HepG2 (cell line): ENCODE results near the gene TNFSF9. TPM values are rescaled to one million over a fixed set of nuclear protein-coding genes. Genes with fewer than 3 reads are reported as not detected.

ENCODE experiments used
- DNMT1 ChIP-seq: sonication (generic); formaldehyde crosslinking; IDR thresholded peaks from 2 replicates; pipeline ENCODE4 v1.5.1; 2020; ENCODE audit warnings: mild to moderate bottlenecking, missing genetic modification reagents
- EP300 ChIP-seq, 3 experiments: sonication (generic) in 1 of 3; formaldehyde crosslinking in 1 of 3; IDR thresholded peaks; 2 replicates each; pipeline versions ENCODE4 v1.5.1 to v1.6.1; 2011 to 2020; ENCODE audit warnings: low read depth in 2 of 3, low read length in 2 of 3, borderline replicate concordance in 1 of 3, improper control_type of control experiment in 1 of 3, mild to moderate bottlenecking in 1 of 3, missing genetic modification reagents in 1 of 3, moderate library complexity in 1 of 3
- ERF ChIP-seq: IDR thresholded peaks from 2 replicates; pipeline ENCODE4 v1.6.1; 2018; ENCODE audit warnings: missing biosample characterization, missing genetic modification reagents
- FOXA1 ChIP-seq, 2 experiments: fragments of 450-650 bp in 1 of 2; sonication (generic) in 1 of 2; formaldehyde crosslinking in 1 of 2; IDR thresholded peaks; 2 replicates each; pipeline versions ENCODE4 v1.4.0 to v1.6.1; 2016 to 2020; ENCODE audit warnings: missing genetic modification reagents in 1 of 2
- FOXP1 ChIP-seq, 2 experiments: fragments of 450-650 bp in 1 of 2; IDR thresholded peaks; 2 replicates each; pipeline ENCODE4 v1.6.1; 2017 to 2018; ENCODE audit warnings: antibody characterized with exemption in 1 of 2
- KLF15 ChIP-seq: sonication (generic); formaldehyde crosslinking; IDR thresholded peaks from 2 replicates; pipeline ENCODE4 v1.8.1; 2023; ENCODE audit warnings: borderline replicate concordance, mild to moderate bottlenecking, inconsistent platforms, missing genetic modification reagents, mixed read lengths
- MEIS2 ChIP-seq: sonication (generic); formaldehyde crosslinking; IDR thresholded peaks from 2 replicates; pipeline ENCODE4 v1.9.0; 2021; ENCODE audit warnings: mild to moderate bottlenecking, missing genetic modification reagents
- NR3C1 ChIP-seq: sonication (generic); formaldehyde crosslinking; IDR thresholded peaks from 2 replicates; pipeline ENCODE4 v1.4.0; 2020; ENCODE audit warnings: missing genetic modification reagents
- ONECUT2 ChIP-seq: sonication (generic); formaldehyde crosslinking; IDR thresholded peaks from 2 replicates; pipeline ENCODE4 v1.4.0; 2020; ENCODE audit warnings: missing genetic modification reagents
- PHB2 ChIP-seq: fragments of 450-650 bp; IDR thresholded peaks from 2 replicates; pipeline ENCODE4 v1.6.1; 2018; ENCODE audit not compliant: partially characterized antibody
- RXRB ChIP-seq: IDR thresholded peaks from 2 replicates; pipeline ENCODE4 v1.6.1; 2016; ENCODE audit warnings: borderline replicate concordance, missing genetic modification reagents, missing compliant biosample characterization
- SNAI1 ChIP-seq: sonication (generic); formaldehyde crosslinking; IDR thresholded peaks from 2 replicates; pipeline ENCODE4 v1.5.0; 2020; ENCODE audit warnings: mild to moderate bottlenecking, missing genetic modification reagents, borderline replicate concordance
- TBX3 ChIP-seq: fragments of 450-650 bp; IDR thresholded peaks from 2 replicates; pipeline ENCODE4 v1.6.1; 2017; ENCODE audit warnings: antibody characterized with exemption, mild to moderate bottlenecking, inconsistent platforms, borderline replicate concordance
- TCF12 ChIP-seq, 2 experiments: fragments of 450-650 bp in 1 of 2; sonication (generic) in 1 of 2; formaldehyde crosslinking in 1 of 2; IDR thresholded peaks; 2 replicates each; pipeline versions ENCODE4 v1.6.1 to v1.8.0; 2017 to 2022; ENCODE audit warnings: antibody characterized with exemption in 1 of 2, mild to moderate bottlenecking in 1 of 2, missing genetic modification reagents in 1 of 2, moderate library complexity in 1 of 2
- ZNF12 ChIP-seq: sonication (generic); formaldehyde crosslinking; IDR thresholded peaks from 2 replicates; pipeline ENCODE4 v1.5.0; 2020; ENCODE audit warnings: missing genetic modification reagents
- ZNF136 ChIP-seq: sonication (generic); formaldehyde crosslinking; IDR thresholded peaks from 2 replicates; pipeline ENCODE4 v1.8.1; 2022; ENCODE audit warnings: low read depth, mild to moderate bottlenecking, moderate library complexity, missing genetic modification reagents
- ZNF569 ChIP-seq: sonication (generic); formaldehyde crosslinking; IDR thresholded peaks from 2 replicates; pipeline ENCODE4 v1.5.0; 2020; ENCODE audit warnings: mild to moderate bottlenecking, missing genetic modification reagents, moderate library complexity, borderline replicate concordance
- ZNF598 ChIP-seq: sonication (generic); formaldehyde crosslinking; IDR thresholded peaks from 2 replicates; pipeline ENCODE4 v1.5.1; 2020; ENCODE audit warnings: mild to moderate bottlenecking, missing genetic modification reagents, borderline replicate concordance
- ZNF674 ChIP-seq: sonication (generic); formaldehyde crosslinking; IDR thresholded peaks from 2 replicates; pipeline ENCODE4 v1.5.0; 2020; ENCODE audit warnings: low read depth, mild to moderate bottlenecking, missing genetic modification reagents
- ZNF891 ChIP-seq: sonication (generic); formaldehyde crosslinking; IDR thresholded peaks from 2 replicates; pipeline ENCODE4 v1.5.0; 2020; ENCODE audit warnings: mild to moderate bottlenecking, missing genetic modification reagents
- polyA plus RNA-seq, 8 experiments: library from polyadenylated mRNA; depleted of rRNA in 3 of 8; stranded (reverse) in 7 of 8; unstranded in 1 of 8; fragments of >200 nt; fragmentation: Illumina TruSeq in 4 of 8; extraction: Trizol in 4 of 8; gene quantifications; 2 replicates each; pipeline versions ENCODE4 v1.2.1 to v1.2.3, GENCODE V29; 2011 to 2016; ENCODE audit warnings: low read depth in 4 of 8, missing spikeins in 1 of 8, mixed read lengths in 1 of 8; ENCODE audit not compliant: insufficient read depth in 1 of 8
- total RNA-seq, 5 experiments: library from RNA; depleted of rRNA; stranded (reverse); fragments of >200 nt; fragmentation: Illumina TruSeq; extraction: Trizol; gene quantifications; 2 replicates each; pipeline ENCODE4 v1.2.3, GENCODE V29; 2016; ENCODE audit warnings: low read depth in 1 of 5
- TF ChIP-seq, protein P1 (sequence below): sonication (generic); formaldehyde crosslinking; IDR thresholded peaks from 2 replicates; pipeline ENCODE4 v1.5.0; 2020; ENCODE audit warnings: mild to moderate bottlenecking, low read depth, missing genetic modification reagents, borderline replicate concordance
- TF ChIP-seq, protein P2 (sequence below): sonication (generic); formaldehyde crosslinking; IDR thresholded peaks from 2 replicates; pipeline ENCODE4 v1.4.0; 2020; ENCODE audit warnings: mild to moderate bottlenecking, low read depth, missing genetic modification reagents
- TF ChIP-seq, protein P3 (sequence below): sonication (generic); formaldehyde crosslinking; IDR thresholded peaks from 2 replicates; pipeline ENCODE4 v1.8.1; 2023; ENCODE audit warnings: mild to moderate bottlenecking, moderate library complexity, missing genetic modification reagents

The TNFSF9 gene
- total and polyA plus RNA-seq, 2 of the 13 experiments (the other 11 are each of a cell fraction or from before 2014, with no cell fraction given) = 1.0 to 1.8 TPM

DNA sequence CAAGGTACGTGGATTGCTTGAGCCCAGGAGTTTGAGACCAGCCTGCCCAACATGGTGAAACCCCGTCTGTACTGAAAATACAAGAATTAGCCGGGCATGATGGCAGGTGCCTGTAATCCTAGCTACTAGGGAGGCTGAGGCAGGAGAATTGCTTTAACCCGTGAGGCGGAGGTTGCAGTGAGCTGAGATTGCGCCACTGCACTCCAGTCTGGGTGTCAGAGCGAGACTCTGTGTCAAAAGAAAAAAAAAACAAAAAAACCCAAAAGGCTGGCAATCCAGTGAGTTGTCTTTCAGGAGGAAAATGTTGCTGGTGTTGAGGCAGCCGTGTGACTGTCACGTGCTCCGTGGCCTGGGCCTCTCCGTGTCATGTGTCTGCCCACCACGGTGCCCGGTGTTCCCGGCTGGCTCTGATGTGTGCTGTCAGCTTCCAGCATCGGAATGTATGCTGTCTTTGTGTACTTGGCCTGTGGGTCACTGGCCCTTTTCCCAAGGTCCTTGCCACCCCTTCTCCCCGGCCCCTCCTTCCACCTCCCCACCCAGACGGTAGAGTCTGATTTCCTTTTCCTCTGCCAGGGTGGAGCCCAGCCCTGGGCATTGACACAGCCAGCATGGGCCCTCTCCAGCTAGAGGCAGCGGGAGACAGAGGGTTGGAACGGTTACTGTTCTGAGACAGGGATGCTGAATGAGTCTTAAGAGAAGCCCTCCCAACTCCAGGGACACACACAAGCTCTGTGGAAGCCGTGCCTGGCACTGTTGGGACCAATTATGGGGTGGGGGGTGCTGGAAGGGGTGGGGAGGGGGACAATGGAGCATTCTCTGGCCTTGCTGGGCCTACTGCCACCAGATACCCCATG lies 21.5 kb upstream of the TNFSF9 start (continued):
- TF ChIP-seq, protein P1, sequence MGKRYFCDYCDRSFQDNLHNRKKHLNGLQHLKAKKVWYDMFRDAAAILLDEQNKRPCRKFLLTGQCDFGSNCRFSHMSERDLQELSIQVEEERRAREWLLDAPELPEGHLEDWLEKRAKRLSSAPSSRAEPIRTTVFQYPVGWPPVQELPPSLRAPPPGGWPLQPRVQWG (CRISPR knock-in tag) = no peak
- peak; percentile 57; the same call in 1 of the 2 replicates for TF ChIP-seq ERF
- no peak for TF ChIP-seq FOXA1 (IDR thresholded peaks at IDR 0.05)
- peak; percentile 72 for TF ChIP-seq FOXA1 (CRISPR knock-in tag; IDR thresholded peaks at IDR 0.05)
- 0 out of 2 replicates have a peak, but pooled peaks have one; percentile 35 for TF ChIP-seq TBX3
- no peak for TF ChIP-seq TCF12 (IDR thresholded peaks at IDR 0.05)
- no peak for TF ChIP-seq TCF12 (CRISPR knock-in tag; IDR thresholded peaks at IDR 0.05)
- no peak for TF ChIP-seq KLF15
- TF ChIP-seq NR3C1 = no peak
- peak; percentile 51; the same call in 1 of the 2 replicates for TF ChIP-seq ZNF12 (CRISPR knock-in tag)
- no peak for TF ChIP-seq ZNF598
- TF ChIP-seq, protein P2, sequence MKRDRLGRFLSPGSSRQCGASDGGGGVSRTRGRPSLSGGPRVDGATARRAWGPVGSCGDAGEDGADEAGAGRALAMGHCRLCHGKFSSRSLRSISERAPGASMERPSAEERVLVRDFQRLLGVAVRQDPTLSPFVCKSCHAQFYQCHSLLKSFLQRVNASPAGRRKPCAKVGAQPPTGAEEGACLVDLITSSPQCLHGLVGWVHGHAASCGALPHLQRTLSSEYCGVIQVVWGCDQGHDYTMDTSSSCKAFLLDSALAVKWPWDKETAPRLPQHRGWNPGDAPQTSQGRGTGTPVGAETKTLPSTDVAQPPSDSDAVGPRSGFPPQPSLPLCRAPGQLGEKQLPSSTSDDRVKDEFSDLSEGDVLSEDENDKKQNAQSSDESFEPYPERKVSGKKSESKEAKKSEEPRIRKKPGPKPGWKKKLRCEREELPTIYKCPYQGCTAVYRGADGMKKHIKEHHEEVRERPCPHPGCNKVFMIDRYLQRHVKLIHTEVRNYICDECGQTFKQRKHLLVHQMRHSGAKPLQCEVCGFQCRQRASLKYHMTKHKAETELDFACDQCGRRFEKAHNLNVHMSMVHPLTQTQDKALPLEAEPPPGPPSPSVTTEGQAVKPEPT (CRISPR knock-in tag) = no peak
- no peak for TF ChIP-seq FOXP1 (IDR thresholded peaks at IDR 0.05)
- TF ChIP-seq FOXP1 (CRISPR knock-in tag; IDR thresholded peaks at IDR 0.05) = peak; percentile 70
- TF ChIP-seq ZNF891 = no peak
- no peak for TF ChIP-seq ZNF674 (CRISPR knock-in tag)
- no peak for TF ChIP-seq ZNF136 (CRISPR knock-in tag)
- 0 out of 2 replicates have a peak, but pooled peaks have one; percentile 22 for TF ChIP-seq MEIS2
- TF ChIP-seq ZNF569 (CRISPR knock-in tag) = no peak
- TF ChIP-seq PHB2 = no peak
- peak in 1 of 2 experiments; percentile 23; a peak in 1 of 4 replicates for TF ChIP-seq EP300 (IDR thresholded peaks at IDR 0.05; ENCODE audit: low read depth in 2 of 2, low read length in 2 of 2)
- TF ChIP-seq EP300 (CRISPR knock-in tag; IDR thresholded peaks at IDR 0.05; ENCODE audit: borderline replicate concordance) = peak; percentile 46; the same call in 1 of the 2 replicates
- TF ChIP-seq, protein P3, sequence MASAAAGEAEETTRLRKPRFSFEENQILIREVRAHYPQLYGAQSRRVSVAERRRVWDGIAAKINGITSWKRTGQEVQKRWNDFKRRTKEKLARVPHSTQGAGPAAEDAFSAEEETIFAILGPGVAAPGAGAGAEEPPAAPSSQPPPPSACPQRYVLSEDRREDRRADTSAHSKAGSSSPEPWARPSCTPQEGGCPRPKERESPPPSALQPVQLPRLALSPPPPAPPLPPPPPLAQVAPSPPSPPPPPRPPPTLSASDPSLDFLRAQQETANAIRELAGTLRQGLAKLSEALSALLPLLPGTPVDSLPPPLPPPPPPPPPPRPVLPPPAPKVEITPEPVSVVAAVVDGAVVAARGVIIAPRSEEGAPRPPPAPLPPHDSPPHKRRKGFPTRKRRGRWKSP (CRISPR knock-in tag) = peak; percentile 30; the same call in 1 of the 2 replicates
- TF ChIP-seq ONECUT2 (CRISPR knock-in tag) = no peak
- TF ChIP-seq DNMT1 (CRISPR knock-in tag) = no peak
- TF ChIP-seq RXRB = peak; percentile 89
- no peak for TF ChIP-seq SNAI1
